ENCODE data around the gene MNDA.

Gene MNDA

DNA sequence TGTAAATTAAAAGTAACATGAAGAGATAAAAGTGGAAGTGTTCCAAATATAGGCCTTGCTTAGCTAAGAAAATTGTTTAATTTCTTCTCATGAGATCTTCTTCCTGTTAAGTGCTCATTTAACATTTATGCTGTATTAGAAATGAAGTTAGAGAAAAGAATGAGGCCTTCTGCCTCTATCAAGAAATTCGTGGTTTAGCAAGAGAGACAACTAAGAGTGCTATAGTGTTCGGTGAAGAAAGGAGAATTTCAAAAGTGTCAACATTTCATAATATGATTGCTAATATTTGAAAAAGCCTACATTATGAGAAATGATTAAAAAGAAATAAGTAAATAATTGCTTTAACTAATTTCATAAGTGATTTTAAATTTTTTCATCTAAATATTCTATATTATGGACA is 18.8 kb upstream of the MNDA start:
- H3K9me3 ChIP-seq (ENCODE audit: control insufficient read depth, low read depth, low read length) = no peaks in the 10 kb centered on the region
- no peak overlapping the region for H3K9ac ChIP-seq (ENCODE audit: low read length)
- no peaks in the 10 kb centered on the region for H3K36me3 ChIP-seq (ENCODE audit: control insufficient read depth, low read depth, low read length)
- H3K27me3 ChIP-seq (ENCODE audit: control insufficient read depth, insufficient read depth, low read length) = no peaks in the 10 kb centered on the region
- no peak overlapping the region for H3K4me3 ChIP-seq (ENCODE audit: low read length)
- no peaks in the 10 kb centered on the region for H3K4me1 ChIP-seq (ENCODE audit: control insufficient read depth, low read depth, low read length)
- H3K27ac ChIP-seq (ENCODE audit: low read length) = no peak overlapping the region

- Histone ChIP-seq H3K4me1 (ENCODE audit: control insufficient read depth, low read depth, low read length) (no peaks in the 10 kb centered on the region), H3K27me3 (ENCODE audit: control insufficient read depth, insufficient read depth, low read length) (no peaks in the 10 kb centered on the region), H3K36me3 (ENCODE audit: control insufficient read depth, low read depth, low read length) (no peaks in the 10 kb centered on the region), H3K9me3 (ENCODE audit: control insufficient read depth, low read depth, low read length) (no peaks in the 10 kb centered on the region), H3K27ac (ENCODE audit: low read length) (no peak overlapping the region), H3K9ac (ENCODE audit: low read length) (no peak overlapping the region), H3K4me3 (ENCODE audit: low read length) (no peak overlapping the region)
Measured at GRCh38 chr1:158813164-158813563, 18.0 kb upstream of the MNDA start.

DNA sequence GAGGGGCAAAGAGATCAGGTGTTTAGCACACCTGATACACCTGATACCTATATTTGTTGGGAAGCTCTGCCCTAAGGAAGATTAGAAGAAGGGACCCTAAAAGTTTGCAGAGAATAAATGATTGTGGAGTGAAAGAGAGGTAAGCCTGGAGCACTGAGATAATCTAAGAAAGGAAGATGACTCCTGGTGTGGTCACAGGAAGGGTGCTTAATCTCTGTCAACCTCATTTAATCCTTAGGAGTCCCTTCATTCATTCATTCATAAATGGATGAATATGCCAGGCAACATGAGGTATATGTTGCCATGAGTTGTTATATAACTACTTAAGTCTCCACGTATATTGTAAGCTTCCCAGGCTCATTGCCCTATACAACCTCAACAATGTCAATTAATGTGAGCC is 16.2 kb upstream of the MNDA start:
- no peaks in the 10 kb centered on the region for H3K36me3 ChIP-seq (ENCODE audit: control insufficient read depth, low read depth, low read length)
- H3K27me3 ChIP-seq (ENCODE audit: control insufficient read depth, insufficient read depth, low read length) = no peaks in the 10 kb centered on the region
- H3K4me1 ChIP-seq (ENCODE audit: control insufficient read depth, low read depth, low read length) = no peaks in the 10 kb centered on the region
- H3K9me3 ChIP-seq (ENCODE audit: control insufficient read depth, low read depth, low read length) = no peaks in the 10 kb centered on the region
- no peak overlapping the region for H3K9ac ChIP-seq (ENCODE audit: low read length)
- H3K4me3 ChIP-seq (ENCODE audit: low read length) = no peak overlapping the region
- no peak overlapping the region for H3K27ac ChIP-seq (ENCODE audit: low read length)

GRCh38 chr1:158818560-158818959 is 12.6 kb upstream of the MNDA start:
- Histone ChIP-seq H3K9me3 (ENCODE audit: control insufficient read depth, low read depth, low read length) (no peaks in the 10 kb centered on the region), H3K36me3 (ENCODE audit: control insufficient read depth, low read depth, low read length) (no peaks in the 10 kb centered on the region), H3K4me3 (ENCODE audit: low read length) (no peak overlapping the region), H3K27me3 (ENCODE audit: control insufficient read depth, insufficient read depth, low read length) (no peaks in the 10 kb centered on the region), H3K4me1 (ENCODE audit: control insufficient read depth, low read depth, low read length) (no peaks in the 10 kb centered on the region), H3K27ac (ENCODE audit: low read length) (no peak overlapping the region), H3K9ac (ENCODE audit: low read length) (no peak overlapping the region)

DNA sequence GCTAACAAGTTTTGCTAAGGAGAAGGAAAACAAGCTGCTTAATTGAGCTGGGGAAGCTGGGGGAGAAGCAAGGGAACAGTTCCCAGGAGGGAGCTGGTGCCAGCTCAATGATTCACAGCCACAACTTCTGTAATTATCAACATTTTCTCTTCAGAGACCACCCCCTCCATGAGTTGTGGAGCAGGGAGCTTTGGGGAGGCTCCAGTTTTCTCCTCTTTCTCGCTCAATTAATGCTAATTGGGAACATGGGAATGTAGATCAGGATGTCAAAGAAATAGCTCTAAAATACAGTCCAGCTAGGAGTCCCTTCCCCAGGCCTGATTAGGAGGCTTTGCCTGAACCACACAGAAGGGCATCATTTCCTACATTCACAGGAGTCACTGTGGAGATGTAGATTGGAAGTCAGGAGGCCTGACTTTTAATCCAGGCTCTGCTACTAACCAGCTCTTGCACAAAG is 12.1 kb upstream of the MNDA start:
- Histone ChIP-seq H3K9me3 (ENCODE audit: control insufficient read depth, low read depth, low read length) (no peaks in the 10 kb centered on the region), H3K27ac (ENCODE audit: low read length) (no peak overlapping the region)

GRCh38 chr1:158819461-158820443 is 11.4 kb upstream of the MNDA start:
- no peak overlapping the region for H3K4me3 ChIP-seq (ENCODE audit: low read length)
- no peaks in the 10 kb centered on the region for H3K27me3 ChIP-seq (ENCODE audit: control insufficient read depth, insufficient read depth, low read length)
- H3K4me1 ChIP-seq (ENCODE audit: control insufficient read depth, low read depth, low read length) = no peaks in the 10 kb centered on the region
- H3K36me3 ChIP-seq (ENCODE audit: control insufficient read depth, low read depth, low read length) = no peaks in the 10 kb centered on the region
- no peaks in the 10 kb centered on the region for H3K9me3 ChIP-seq (ENCODE audit: control insufficient read depth, low read depth, low read length)
- H3K9ac ChIP-seq (ENCODE audit: low read length) = no peak overlapping the region
- H3K27ac ChIP-seq (ENCODE audit: low read length) = no peak overlapping the region

More for the DNA sequence above, 12.1 kb upstream of the MNDA start:
- Histone ChIP-seq H3K36me3 (ENCODE audit: control insufficient read depth, low read depth, low read length) (no peaks in the 10 kb centered on the region), H3K4me1 (ENCODE audit: control insufficient read depth, low read depth, low read length) (no peaks in the 10 kb centered on the region), H3K27me3 (ENCODE audit: control insufficient read depth, insufficient read depth, low read length) (no peaks in the 10 kb centered on the region), H3K4me3 (ENCODE audit: low read length) (no peak overlapping the region), H3K9ac (ENCODE audit: low read length) (no peak overlapping the region)

DNA sequence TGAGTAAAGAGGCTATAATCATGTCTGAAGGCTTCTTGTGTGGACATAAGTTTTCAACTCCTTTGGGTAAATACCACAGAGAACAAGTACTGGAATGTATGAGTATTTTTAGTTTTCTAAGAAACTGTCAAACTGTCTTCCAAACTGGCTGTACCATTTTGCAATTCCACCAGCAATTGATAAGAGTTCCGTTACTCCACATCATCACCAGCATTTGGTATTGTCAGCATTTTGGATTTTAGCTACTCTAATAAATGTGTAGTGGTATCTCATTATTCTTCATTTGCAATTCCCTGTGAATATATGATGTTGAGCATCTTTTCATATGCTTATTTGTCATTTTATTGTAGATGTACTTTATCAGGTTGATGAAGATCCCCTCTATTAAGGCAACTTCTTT is 9.4 kb upstream of the MNDA start:
- Histone ChIP-seq H3K27ac (ENCODE audit: low read length) (no peak overlapping the region), H3K9me3 (ENCODE audit: control insufficient read depth, low read depth, low read length) (no peaks in the 10 kb centered on the region), H3K4me3 (ENCODE audit: low read length) (no peak overlapping the region), H3K4me1 (ENCODE audit: control insufficient read depth, low read depth, low read length) (no peaks in the 10 kb centered on the region), H3K9ac (ENCODE audit: low read length) (no peak overlapping the region), H3K36me3 (ENCODE audit: control insufficient read depth, low read depth, low read length) (no peaks in the 10 kb centered on the region), H3K27me3 (ENCODE audit: control insufficient read depth, insufficient read depth, low read length) (no peaks in the 10 kb centered on the region)

DNA sequence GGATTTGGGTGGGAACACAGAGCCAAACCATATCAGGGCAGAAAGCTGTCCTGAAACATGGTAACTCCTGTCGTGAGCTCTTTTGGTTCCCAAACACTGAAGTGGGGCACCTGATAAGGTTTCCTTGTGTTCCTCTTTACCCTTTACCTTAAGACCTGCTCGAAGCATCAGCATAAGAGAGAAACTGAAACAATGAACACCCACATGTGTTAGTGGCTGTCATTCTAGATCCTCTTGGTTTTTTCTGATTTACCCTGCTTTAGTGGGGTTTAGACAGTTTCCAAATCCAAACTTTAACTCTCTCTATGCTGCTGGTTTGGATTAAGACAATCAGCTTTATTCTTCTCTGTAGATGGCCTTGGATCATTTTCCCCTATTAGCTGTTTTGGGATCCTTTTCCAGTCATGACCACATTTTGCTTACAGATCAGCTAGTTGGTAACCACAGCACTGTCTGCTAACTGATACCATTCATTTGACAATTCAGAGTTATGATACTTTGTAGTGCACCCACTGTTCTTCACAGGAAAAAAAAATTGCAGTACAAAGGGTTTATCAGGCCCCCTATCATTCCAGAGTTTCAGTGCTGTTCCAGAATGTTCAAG is 975 bp upstream of the MNDA start:
- Histone ChIP-seq H3K9ac (ENCODE audit: low read length) (no peak overlapping the region), H3K27me3 (ENCODE audit: control insufficient read depth, insufficient read depth, low read length) (no peaks in the 10 kb centered on the region), H3K27ac (ENCODE audit: low read length) (no peak overlapping the region), H3K36me3 (ENCODE audit: control insufficient read depth, low read depth, low read length) (no peaks in the 10 kb centered on the region), H3K4me1 (ENCODE audit: control insufficient read depth, low read depth, low read length) (no peaks in the 10 kb centered on the region), H3K9me3 (ENCODE audit: control insufficient read depth, low read depth, low read length) (peaks cover 6% of the 10 kb centered on the region), H3K4me3 (ENCODE audit: low read length) (no peak overlapping the region)

GRCh38 chr1:158833264-158833663 is 2.1 kb downstream of the MNDA start:
- H3K9me3 ChIP-seq (ENCODE audit: control insufficient read depth, low read depth, low read length) = peaks cover 5% of the 10 kb centered on the region
- no peak overlapping the region for H3K4me3 ChIP-seq (ENCODE audit: low read length)
- H3K27me3 ChIP-seq (ENCODE audit: control insufficient read depth, insufficient read depth, low read length) = no peaks in the 10 kb centered on the region
- no peaks in the 10 kb centered on the region for H3K36me3 ChIP-seq (ENCODE audit: control insufficient read depth, low read depth, low read length)
- no peak overlapping the region for H3K27ac ChIP-seq (ENCODE audit: low read length)
- H3K4me1 ChIP-seq (ENCODE audit: control insufficient read depth, low read depth, low read length) = no peaks in the 10 kb centered on the region
- no peak overlapping the region for H3K9ac ChIP-seq (ENCODE audit: low read length)

GRCh38 chr1:158836038-158836437 is 4.9 kb downstream of the MNDA start:
- H3K36me3 ChIP-seq (ENCODE audit: control insufficient read depth, low read depth, low read length) = no peaks in the 10 kb centered on the region
- no peaks in the 10 kb centered on the region for H3K9me3 ChIP-seq (ENCODE audit: control insufficient read depth, low read depth, low read length)
- no peaks in the 10 kb centered on the region for H3K4me1 ChIP-seq (ENCODE audit: control insufficient read depth, low read depth, low read length)
- H3K9ac ChIP-seq (ENCODE audit: low read length) = no peak overlapping the region
- no peaks in the 10 kb centered on the region for H3K27me3 ChIP-seq (ENCODE audit: control insufficient read depth, insufficient read depth, low read length)
- H3K4me3 ChIP-seq (ENCODE audit: low read length) = no peak overlapping the region
- H3K27ac ChIP-seq (ENCODE audit: low read length) = no peak overlapping the region

GRCh38 chr1:158838660-158839059 is 7.5 kb downstream of the MNDA start:
- Histone ChIP-seq H3K36me3 (ENCODE audit: control insufficient read depth, low read depth, low read length) (no peaks in the 10 kb centered on the region), H3K4me1 (ENCODE audit: control insufficient read depth, low read depth, low read length) (no peaks in the 10 kb centered on the region), H3K9me3 (ENCODE audit: control insufficient read depth, low read depth, low read length) (no peaks in the 10 kb centered on the region), H3K27me3 (ENCODE audit: control insufficient read depth, insufficient read depth, low read length) (no peaks in the 10 kb centered on the region), H3K27ac (ENCODE audit: low read length) (no peak overlapping the region), H3K4me3 (ENCODE audit: low read length) (no peak overlapping the region), H3K9ac (ENCODE audit: low read length) (no peak overlapping the region)

DNA sequence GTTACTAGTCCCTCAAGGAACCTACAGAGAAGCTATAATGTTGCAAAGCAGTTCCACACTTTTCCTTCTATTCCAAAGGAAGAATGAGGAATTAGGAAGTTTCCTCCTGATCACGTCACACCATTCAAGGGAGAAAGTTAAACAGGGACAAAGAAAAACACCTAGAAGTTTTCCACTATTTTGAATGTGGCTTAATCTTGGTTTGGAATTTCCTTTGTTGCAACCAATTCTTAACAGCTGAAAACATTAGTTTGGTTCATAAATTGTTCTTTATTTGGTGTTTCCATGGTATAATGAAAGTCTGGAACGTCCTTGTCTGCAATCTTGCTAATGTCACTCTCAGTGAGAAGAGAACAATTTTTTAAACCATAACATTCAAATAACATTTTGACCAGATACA is 8.4 kb downstream of the MNDA start:
- Histone ChIP-seq H3K4me3 (ENCODE audit: low read length) (no peak overlapping the region), H3K9ac (ENCODE audit: low read length) (no peak overlapping the region), H3K27me3 (ENCODE audit: control insufficient read depth, insufficient read depth, low read length) (no peaks in the 10 kb centered on the region), H3K36me3 (ENCODE audit: control insufficient read depth, low read depth, low read length) (no peaks in the 10 kb centered on the region), H3K4me1 (ENCODE audit: control insufficient read depth, low read depth, low read length) (no peaks in the 10 kb centered on the region), H3K9me3 (ENCODE audit: control insufficient read depth, low read depth, low read length) (no peaks in the 10 kb centered on the region), H3K27ac (ENCODE audit: low read length) (no peak overlapping the region)
